ENCODE data around the gene SEPSECS.
A peak's percentile ranks its signal among the peaks of the same experiment; 100 is the strongest.

The SEPSECS gene

DNA sequence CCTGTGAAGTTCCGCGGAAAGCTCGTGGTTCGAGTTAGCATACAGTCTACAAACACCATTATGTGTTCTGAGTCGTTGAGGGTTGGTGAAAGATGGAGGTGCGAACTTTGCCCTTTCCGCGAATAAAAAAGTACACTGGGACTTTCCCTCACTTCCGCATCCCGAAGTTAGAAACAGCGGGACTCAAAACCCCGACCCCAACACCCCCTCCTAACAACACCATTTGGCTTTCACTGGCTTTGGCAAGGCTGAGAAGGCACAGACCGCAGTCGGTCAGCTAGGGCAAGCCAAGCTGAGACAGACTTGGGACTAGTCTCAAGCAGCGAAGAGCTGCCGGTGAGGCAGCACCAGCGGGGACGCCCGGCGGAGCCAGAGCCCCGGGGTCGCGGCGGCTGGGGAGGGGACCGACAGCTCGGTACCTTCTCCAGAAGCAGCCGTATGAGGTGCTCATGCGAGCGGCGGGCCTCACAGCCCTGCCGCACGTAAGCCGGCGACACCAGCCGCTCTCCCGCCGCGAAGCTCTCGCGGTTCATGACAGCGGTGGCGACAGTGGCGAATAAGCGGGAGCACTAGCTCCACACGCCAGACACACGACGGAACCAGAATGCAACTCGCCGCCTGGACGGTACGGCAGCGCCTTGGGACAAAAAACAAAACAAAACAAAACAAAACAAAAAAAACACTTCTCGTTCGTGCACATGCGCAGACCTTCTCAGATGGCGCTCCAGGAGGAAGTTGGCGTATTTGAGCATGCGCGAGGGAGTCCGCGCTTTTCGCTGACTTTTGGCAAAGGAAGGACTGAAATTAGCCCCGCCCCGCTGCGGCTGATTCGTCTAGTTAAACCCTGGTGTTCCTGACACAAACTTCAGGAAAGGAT is at the start of gene SEPSECS:
Gene SEPSECS, minus strand, starts transcription at position 613 of the 877 bp plus-strand sequence. Its CDS starts 80 bp downstream, at position 533.
- DNase-seq (ENCODE audit: low read depth) = peak; percentile 91

DNA sequence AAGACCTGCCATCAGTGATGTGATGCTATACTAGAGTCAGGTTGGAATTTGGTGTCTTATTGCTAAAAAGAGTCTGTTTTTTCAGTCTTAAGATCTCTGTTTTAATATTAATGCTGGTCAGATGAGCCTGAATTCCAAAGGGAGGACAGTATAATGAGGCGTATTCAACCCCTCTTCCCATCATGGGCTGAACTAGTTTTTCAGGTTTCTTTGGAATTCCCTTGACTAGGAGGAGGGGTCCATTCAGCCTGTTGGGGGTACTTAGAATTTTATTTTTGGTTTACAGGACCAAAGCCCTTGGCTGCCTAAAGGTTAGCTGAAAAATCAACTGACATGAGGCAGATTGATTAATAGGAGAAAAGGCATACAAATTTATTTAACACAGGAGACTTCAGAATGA is 49.5 kb upstream of the SEPSECS start:
- no peak for DNase-seq (ENCODE audit: low read depth)

DNA sequence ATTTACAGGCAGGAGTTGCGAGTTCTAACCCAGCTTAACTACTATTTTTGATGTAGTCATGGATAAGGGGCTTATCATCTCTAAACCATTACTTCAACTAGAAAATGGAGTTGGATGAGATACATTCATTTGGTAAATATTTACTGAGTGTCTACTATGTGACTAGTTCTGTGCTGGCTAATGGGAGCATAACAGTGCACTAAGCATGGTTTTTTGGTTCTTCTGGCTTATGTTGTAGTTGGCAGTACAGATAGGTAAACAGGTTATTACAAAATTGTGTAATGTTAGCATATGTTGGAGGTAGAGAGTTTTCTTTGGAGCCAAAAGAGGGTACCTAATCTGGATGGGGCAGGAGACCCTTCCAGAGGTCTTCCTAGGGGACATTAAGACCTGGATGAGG is 47.7 kb upstream of the SEPSECS start:
- no peak for DNase-seq (ENCODE audit: low read depth)

DNA sequence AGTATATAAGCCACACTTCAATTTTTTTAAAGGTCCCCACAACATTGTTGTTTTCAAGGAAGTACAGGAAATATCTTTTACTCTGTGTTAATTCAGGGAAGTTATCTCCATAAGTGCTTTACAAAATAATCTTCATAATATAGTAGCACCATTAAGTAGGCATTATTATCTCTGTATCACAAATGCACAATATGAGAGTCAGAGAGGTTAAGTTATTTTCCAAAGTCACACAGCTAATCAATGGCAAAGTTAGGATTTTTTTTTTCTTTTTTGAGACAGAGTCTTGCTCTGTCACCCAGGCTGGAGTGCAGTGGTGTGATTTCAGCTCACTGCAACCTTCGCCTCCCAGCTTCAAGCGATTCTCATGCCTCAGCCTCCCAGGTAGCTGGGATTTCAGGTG is 38.5 kb upstream of the SEPSECS start:
- DNase-seq (ENCODE audit: low read depth) = no peak

DNA sequence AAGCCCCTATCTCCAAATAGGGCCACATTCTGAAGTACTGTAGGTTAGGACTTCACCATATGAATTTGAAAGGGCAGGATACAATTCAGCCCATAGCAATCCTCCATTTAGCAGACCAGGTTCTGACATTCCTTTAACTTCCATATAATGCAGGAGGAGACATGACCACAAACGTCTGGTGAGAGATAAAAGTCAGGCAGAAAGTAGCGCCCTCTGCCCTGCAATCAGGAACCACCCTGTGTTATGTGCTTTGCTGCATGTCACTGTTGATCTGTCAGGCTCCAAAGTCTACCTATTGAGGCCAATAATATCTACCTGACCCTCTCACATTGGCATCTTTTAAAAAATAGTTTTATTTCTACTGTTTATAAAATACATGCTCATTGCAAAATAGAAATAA is 30.2 kb upstream of the SEPSECS start:
- DNase-seq (ENCODE audit: low read depth) = no peak

DNA sequence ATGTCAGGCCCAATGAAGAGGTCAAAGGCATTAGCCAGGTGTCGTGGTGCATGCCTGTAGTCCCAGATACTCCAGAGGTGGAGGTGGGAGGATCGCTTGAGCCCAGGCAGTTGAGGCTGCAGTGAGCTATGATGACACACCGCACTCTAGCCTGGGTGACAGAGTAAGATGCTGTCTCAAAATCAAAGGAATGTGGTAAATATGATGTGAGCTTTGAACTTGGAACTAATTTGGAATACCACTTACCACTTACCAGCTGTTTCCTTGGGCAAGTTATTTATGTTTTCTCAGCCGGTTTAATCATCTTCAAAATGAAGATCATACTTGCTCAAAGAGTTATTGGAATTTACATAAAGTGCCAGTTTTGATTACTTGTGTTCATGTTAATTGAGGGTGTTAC is 23.8 kb upstream of the SEPSECS start:
- DNase-seq (ENCODE audit: low read depth) = no peak

DNA sequence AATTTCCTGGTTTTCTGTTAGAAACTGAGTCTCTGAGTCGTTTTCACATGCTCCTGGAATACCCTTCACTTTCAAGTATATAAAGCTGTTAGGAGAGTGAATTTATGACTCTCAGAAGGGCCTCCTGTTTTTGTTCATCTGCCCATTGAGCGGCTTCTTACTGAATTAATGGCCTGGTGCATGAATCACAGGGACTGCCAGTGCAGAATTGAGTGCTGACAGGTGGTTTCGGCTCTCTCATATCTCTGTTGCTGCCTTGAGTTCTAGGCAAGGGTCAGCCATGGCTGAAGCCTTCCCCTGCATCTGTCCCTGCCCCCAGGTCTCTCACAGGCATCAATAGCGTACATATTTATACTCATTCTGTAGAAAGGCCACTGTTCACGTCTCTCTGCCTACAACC is 22.7 kb upstream of the SEPSECS start:
- DNase-seq (ENCODE audit: low read depth) = no peak

DNA sequence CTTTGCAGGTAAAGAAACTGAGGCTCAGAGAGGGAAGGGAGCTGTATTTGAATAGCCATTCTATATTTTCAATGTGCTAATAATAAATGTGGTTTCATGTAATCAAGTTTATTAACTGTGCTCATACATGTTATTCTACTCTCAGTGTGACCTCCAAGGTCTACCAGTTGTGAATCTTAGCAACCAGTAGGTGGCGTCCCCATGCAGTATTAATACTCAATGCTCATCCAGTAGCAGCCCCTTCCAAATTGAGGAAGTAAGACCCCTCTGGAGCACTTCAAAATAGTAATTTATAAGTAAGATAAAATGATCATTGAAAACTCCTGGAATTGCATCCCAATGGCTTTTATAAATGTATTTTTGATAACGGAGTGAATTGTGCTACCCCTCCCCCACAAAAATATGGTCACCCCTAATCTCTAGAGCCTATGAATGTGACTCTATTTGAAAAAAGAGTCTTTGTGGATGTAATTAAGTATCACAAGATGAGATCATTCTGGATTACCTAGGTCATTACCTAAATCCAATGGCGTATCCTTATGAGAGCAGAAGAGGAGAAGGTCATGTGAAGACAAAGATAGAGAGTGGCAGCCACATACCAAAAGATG is 20.4 kb upstream of the SEPSECS start:
- no peak for DNase-seq (ENCODE audit: low read depth)

DNA sequence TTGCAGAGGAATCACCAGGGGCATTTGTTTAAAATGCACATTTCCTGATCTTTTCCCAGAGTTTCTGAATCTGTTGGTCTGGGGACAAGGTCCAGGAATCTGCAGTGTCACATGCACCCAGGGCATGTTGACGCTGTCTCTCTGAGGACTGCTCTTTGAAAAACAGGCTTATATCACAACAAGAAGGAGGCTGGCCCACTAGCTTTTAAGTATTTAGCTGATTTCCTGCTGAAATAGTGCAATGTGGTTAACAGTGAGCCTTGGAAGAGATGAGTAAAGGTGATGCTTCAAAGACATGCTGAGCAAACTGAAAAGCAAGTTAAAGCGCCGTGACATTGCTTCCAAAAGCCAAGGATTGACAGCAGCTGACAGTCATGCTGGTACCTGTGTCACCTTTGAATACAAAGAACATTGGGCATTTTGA is 18.6 kb upstream of the SEPSECS start:
- no peak for DNase-seq (ENCODE audit: low read depth)

DNA sequence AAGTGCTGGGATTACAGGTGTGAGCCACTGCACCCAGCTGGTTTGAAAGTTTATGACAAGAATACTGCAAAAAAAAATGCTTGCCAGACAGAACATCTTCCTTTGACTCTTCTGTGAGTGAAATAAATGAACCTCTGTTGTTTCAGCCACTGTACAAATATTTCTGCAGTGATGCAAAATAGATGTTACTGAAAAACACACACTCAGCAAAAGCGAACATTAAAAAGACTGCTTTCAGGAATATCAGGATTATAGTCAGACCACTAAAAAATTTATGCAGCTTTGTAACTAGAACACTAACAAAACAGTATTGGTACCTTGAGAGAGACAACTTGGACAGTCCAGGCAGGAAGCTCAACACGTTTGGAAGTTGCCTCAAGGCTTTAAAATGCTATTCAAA is 16.9 kb upstream of the SEPSECS start:
- DNase-seq (ENCODE audit: low read depth) = no peak

DNA sequence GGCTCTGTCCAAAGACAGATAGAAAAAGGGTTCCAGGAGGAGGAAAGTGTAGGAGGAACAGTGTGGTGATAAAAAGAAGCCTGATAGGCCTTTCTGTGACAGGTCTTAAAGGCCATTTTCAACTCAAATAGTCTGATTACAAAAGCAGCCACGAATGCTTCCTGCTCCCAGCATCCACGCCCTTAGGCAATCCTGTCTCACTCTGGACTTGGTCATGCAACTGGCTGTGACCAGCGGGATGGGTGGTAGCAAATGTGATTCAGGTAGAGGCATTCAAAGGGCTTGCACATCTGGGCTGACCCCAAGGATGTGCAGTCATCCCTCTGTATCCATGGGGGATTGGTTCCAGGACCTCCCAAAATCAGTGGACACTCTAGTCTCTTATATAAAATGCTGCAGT is 14.4 kb upstream of the SEPSECS start:
- no peak for DNase-seq (ENCODE audit: low read depth)

DNA sequence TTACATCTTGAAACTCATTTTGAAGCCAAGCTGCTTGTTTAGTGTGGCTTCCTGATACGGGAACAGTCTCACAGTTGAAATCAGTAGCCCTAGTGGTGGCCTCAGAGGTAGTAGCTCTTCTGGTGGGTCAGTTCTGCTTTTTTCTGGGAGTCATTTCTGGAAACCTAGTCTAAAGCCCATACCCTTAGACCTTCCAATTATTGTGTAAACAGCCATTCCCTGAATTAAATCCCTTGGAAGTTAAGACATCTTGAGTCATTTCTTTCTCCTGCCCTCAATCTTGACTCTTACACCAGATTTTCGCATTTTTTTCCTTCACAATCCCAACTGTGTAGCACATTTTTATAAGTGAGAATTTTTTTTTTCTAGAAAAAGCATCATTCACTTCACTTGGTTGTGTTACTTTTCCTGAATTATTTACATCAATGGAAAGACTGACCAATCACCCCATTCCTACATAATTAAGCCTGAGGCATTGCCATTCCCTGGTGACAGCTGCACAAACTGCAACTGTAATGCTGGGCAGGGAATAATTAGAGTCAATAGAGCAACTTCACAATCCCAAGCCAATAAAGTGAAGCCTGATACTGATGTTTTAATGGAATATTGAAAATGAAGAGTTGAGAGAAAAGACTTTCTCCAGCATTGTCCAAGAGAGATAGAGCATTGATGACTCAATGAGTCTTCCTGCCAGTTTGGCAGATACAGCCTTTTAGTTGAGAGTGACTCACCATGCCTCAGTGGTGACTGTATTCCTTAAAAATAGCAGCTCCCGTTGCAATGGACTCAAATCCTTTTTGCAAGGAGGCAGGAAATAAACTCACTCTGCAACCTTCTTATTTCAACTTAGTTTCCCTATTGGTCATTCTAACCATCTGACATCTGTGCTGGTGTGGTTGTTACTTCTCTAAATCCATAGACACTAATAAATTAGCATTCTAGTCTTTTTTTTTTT is 13.0 kb upstream of the SEPSECS start:
- DNase-seq (ENCODE audit: low read depth) = no peak

DNA sequence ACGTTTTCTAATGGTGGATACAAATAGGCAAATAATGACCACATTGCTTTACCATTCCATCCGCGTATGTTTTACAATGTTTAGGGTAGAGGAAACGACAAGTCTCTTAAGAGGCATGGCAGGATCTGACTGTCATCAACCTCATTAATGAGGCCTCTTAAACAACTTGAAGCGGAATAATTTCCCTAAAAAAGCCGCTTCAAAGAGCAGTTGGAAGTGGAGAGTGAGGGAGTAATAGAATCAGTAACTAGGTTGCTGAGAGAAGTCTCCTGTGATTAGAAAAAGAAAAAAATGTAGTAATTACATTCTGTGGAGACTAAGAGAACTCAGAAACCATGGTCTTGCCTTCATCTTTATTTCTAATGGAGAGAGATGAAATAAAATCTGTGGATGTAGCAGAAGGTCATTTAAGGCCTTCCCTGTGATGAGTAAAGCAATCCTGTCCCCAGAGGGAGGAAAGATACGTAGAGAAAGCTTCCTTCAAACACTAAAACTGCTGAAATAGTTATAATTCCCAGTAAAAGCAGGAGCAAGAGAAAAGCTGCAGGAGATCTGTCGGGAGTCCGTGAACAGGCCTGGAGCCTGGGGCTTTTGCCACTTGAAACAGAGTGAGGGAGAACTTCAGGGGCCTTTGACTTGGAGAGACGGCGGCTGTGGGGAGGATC is 11.1 kb upstream of the SEPSECS start:
- DNase-seq (ENCODE audit: low read depth) = no peak

DNA sequence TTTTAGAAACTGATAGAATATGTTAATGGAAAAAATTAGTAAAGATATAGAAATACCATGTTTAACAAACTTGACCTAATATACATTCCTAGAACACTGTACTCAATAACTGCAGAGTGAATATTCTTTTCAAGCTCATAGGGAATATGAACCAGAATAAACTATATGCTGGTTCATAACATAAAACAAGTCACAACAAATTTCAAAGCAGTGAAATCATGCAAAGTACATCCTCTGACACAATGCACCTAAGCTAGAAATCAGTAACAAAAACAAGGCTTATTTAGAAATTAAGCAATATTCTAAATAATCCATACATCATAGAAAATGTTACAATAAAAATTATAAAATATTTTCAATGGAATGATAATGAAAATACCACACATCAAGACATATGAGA is 9.2 kb upstream of the SEPSECS start:
- no peak for DNase-seq (ENCODE audit: low read depth)

DNA sequence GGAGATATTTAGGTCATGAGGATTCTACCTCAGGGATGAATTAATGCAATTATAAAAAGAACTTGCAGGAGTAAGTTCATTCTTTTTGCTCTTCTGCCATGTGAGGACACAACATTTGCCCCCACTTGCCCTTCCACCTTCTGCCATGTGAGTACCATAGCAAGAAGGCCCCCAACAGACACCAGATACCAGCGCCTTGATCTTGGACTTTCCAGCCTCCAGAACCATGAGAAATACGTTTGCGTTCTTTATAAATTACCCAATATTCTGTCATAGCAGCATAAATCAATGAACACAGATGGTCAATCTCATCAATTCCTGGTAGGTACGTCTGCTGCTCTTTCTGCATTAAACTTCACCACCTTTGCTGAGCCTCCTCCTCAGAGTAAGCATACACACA is 5.7 kb upstream of the SEPSECS start:
- no peak for DNase-seq (ENCODE audit: low read depth)

DNA sequence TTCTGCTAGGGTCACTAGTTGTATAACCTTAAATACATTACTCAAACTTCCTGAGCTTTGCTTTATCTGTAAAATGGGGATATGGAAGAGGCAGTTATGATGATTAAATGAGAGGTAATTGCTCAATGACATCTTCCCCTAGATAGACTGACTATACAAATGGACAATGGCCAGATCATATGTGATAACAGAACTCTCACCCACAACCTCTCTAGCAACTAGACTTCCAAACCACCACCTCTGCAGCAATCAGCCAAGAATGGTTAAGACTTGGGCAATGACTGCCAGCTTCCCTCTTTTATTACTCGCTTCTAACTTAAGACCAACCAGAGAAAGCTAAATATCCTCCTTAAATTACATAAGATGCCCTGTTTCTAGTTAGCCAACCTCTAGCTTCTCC is 2.9 kb upstream of the SEPSECS start:
- DNase-seq (ENCODE audit: low read depth) = no peak

DNA sequence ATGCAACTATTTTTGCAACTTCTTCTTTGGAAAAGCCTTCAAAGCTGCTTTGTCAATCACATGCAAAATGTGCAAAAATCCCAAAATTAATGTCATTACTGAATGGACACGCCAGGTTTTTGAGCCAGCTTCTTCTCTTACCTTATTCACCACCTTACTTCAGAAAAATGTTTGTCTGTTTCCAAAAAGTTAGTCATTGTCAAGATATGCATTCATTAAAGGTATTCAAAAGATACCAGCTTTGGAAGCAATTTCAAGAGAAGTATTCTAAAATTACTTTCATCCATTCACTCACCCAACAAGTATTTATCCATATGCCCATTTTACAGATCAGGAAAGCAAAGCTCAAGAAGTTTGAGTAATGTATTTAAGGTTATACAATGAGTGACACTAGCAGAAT is 2.3 kb upstream of the SEPSECS start:
- no peak for DNase-seq (ENCODE audit: low read depth)

DNA sequence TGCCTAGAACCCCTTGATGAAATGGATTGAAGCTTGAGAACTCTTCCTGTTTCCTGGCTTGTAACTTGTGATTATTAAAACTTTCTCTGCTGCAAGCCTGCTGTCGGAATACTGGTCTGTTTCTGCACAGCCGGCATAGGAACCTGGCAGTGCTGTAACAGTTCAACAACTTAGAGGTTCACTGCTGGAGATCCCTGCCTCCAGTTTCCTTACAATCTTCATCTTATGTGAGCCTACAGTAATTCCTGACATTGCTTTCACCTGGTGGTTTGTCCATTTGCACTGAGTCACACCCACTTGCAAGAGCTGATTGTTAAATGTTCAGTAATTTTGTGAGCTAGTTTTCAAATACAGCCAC is 1.3 kb upstream of the SEPSECS start:
- no peak for DNase-seq (ENCODE audit: low read depth)

DNA sequence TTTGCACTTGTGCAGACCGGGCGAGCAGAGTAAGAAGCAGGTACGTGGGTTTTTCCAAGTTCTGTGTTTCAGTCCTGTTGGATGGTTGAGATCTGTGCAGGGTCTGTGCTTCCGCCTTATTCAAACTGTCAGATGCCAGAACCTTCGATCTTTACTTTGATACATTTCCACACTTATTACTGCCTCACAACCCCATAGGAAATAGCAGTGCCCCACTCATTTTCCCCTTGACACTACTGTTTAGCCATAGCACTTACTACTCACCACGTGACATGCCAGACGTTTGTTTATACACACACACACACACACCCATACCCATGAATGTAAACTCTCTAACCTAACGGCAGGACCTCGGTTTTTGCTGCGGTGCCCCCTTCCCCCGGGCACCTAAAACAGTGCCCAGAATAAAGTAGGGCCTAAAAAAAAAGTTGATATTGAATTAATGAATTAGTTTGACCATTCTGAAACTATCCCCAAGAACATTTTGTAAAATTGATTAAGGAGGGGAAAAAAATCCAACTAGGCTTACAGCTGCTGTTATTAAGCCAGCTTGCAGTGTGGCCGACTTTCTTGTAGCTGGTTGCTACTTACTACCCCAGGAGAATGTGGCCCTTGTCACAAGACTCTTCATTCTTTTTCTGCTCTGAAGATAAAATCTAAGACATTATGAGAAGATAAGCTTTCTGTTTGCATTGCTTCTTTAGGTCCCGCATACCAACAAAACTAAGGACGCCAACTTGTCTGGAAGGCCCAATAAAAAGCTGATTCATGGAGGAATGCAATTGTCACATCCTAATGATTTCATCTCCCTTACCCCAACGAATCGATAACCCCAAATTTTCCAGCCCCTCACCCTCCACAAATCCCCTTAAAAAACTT is 704 bp upstream of the SEPSECS start:
- DNase-seq (ENCODE audit: low read depth) = no peak

DNA sequence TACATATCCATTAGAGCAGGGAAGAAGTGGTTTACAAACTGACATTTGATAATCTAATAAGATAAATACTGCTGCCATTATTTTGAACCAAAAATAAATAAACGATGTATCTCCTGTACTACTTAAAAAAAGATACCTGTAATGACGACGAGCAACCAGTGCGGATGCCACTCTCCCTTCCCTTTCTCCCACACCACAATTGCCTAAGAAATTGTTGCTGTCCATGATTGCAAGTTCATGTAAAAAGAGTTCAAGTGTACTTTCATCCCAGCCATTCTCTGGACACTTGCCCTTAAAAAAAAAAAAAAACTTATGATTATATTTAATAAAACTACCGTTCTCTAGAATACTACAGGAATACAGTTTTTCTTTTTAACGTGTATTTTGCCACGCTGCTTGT is 1.4 kb downstream of the SEPSECS start:
- no peak for DNase-seq (ENCODE audit: low read depth)

DNA sequence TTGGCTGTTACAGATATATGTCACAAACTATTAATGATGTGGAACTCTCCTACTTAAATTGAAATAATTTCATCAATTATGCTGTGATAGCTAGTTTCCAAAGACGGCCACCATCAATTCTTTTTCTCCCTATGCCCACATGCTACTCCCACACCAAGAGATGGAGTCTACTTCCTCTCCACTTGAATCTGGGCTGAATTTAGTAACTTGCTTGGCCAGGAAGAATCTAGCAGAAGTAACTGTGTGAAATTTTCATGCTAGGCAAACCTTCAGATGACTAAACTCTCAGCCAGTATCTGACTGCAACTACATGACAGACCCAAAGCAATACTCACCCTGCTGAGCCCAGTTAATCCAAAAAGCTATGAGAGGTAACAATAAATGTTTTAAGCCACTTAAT is 3.2 kb downstream of the SEPSECS start:
- no peak for DNase-seq (ENCODE audit: low read depth)

Measured in stimulated activated CD8-positive, alpha-beta memory T cell treated with anti-CD3 and anti-CD28 coated beads, Interleukin-15, amount 100 ng/mL, for 1 hour (primary cell).